Omental fat pad (tissue), 4 donors: ENCODE measurements around the gene TMCC1. TPM values are rescaled to one million over a fixed set of nuclear protein-coding genes. Genes with fewer than 3 reads are reported as not detected.

Experiments used
- ATAC-seq: fragments of 150-250 bp; one replicate; pipeline ENCODE4 v1.9.1; 2016; ENCODE audit warnings: mild to moderate bottlenecking, moderate library complexity; ENCODE audit not compliant: low FRiP score
- DNase-seq: peaks from one replicate; pipeline ENCODE4 v3.0.0-alpha.2; 2019; ENCODE audit warnings: low spot score
- CTCF ChIP-seq, 3 donors: fragments of 450-650 bp; IDR thresholded peaks; one replicate each; pipeline ENCODE4 v1.5.1; 2016 to 2017; ENCODE audit warnings: antibody characterized with exemption in 3 of 3, mild to moderate bottlenecking in 3 of 3, moderate library complexity in 2 of 3
- total RNA-seq, 4 donors: library from RNA; depleted of rRNA; stranded (reverse); fragments of >200 nt; gene quantifications; one replicate each; pipeline ENCODE4 v1.1.0, GENCODE V29; 2016

Gene TMCC1
- total RNA-seq, 4 donors from 2014 or later: 14.6 to 33.5 (median 23.2) TPM

GRCh38 chr3:129690406-129690805, 203.1 kb downstream of the TMCC1 start:
- no peak for TF ChIP-seq CTCF (IDR thresholded peaks at IDR 0.05)
- DNase-seq: no peak

GRCh38 chr3:129689036-129689435, 204.5 kb downstream of the TMCC1 start:
- no peak for DNase-seq
- ATAC-seq: no peak
- TF ChIP-seq CTCF (IDR thresholded peaks at IDR 0.05): no peak

More at GRCh38 chr3:129690406-129690805, 203.1 kb downstream of the TMCC1 start:
- ATAC-seq: no peak

GRCh38 chr3:129688271-129688895, 205.1 kb downstream of the TMCC1 start:
- DNase-seq: no peak
- no peak for ATAC-seq
- TF ChIP-seq CTCF (IDR thresholded peaks at IDR 0.05): no peak

- ATAC-seq: no peak
- TF ChIP-seq CTCF (IDR thresholded peaks at IDR 0.05): no peak
These were observed 205.9 kb downstream of the TMCC1 start for GRCh38 chr3:129687586-129688125.

GRCh38 chr3:129686941-129687340, 206.6 kb downstream of the TMCC1 start:
- no peak for ATAC-seq
- DNase-seq: no peak
- TF ChIP-seq CTCF (IDR thresholded peaks at IDR 0.05): no peak

More at GRCh38 chr3:129687586-129688125, 205.9 kb downstream of the TMCC1 start:
- no peak for DNase-seq

- DNase-seq (no peak), ATAC-seq (no peak)
- no peak for TF ChIP-seq CTCF (IDR thresholded peaks at IDR 0.05)
These were observed 209.2 kb downstream of the TMCC1 start for GRCh38 chr3:129684270-129684669.

GRCh38 chr3:129683201-129683600, 210.3 kb downstream of the TMCC1 start:
- TF ChIP-seq CTCF (IDR thresholded peaks at IDR 0.05): no peak

More at GRCh38 chr3:129683201-129683600, 210.3 kb downstream of the TMCC1 start:
- no peak for ATAC-seq
- no peak for DNase-seq
